ENCODE measurements around the gene GULP1. TPM values are rescaled to one million over a fixed set of nuclear protein-coding genes. Genes with fewer than 3 reads are reported as not detected.

Gene GULP1
- total and polyA plus RNA-seq, 10 of the 15 experiments (the other 5 are each of a cell fraction or from before 2014, with no cell fraction given), result 0.02 to 1.3 (median 0.15) TPM; not detected in 5

- Histone ChIP-seq H3K4me3 (no peak overlapping the region), H3K79me2 (ENCODE audit: control insufficient read depth, insufficient read depth, low read length) (no peaks in the 10 kb centered on the region), H3K9ac (ENCODE audit: control insufficient read depth, insufficient read depth, low read length) (no peak overlapping the region), H3K36me3 (ENCODE audit: control insufficient read depth in 2 of 2, insufficient read depth in 2 of 2, low read length in 1 of 2) (no peaks in the 10 kb centered on the region), H3K27me3 (replicated peaks in 1 of 2; ENCODE audit: control insufficient read depth in 2 of 2, insufficient read depth in 2 of 2, low read length in 1 of 2) (no peaks in the 10 kb centered on the region), H4K20me1 (ENCODE audit: control insufficient read depth, insufficient read depth) (no peaks in the 10 kb centered on the region), H3K4me1 (ENCODE audit: control insufficient read depth, insufficient read depth, low read length) (no peaks in the 10 kb centered on the region), H3K27ac (ENCODE audit: control insufficient read depth, insufficient read depth) (no peak overlapping the region), H2AFZ (ENCODE audit: control insufficient read depth, low read depth, low read length) (no peak overlapping the region), H3K9me3 (replicated peaks; ENCODE audit: control insufficient read depth, insufficient read depth, low read length) (no peaks in the 10 kb centered on the region; the same call in 2 of the 3 replicates), H3K4me2 (ENCODE audit: control insufficient read depth, insufficient read depth) (no peak overlapping the region)
- RAD21 ChIA-PET (ENCODE audit: unreplicated experiment), result no interaction called here
- intact Hi-C loops (cut with micrococcal nuclease; ENCODE audit: unreplicated experiment), result no loop called here
- SMC1A ChIA-PET (ENCODE audit: uncharacterized antibody, unreplicated experiment), result interaction anchor here (1.3 kb wide), 1 partner anchor 466 kb away, joined by 3 read pairs; no protein-coding TSS in a partner anchor
- no peak for TF ChIP-seq BMI1 (IDR thresholded peaks at IDR 0.05; ENCODE audit: borderline replicate concordance)
- DNase-seq (ENCODE audit: low read depth, low spot score) (no peak), FAIRE-seq (no peak), ATAC-seq (no peak)
- 0% methylated on average over 1 of the region's 1 CpG for WGBS (ENCODE audit: insufficient coverage, insufficient replicate concordance, low lambda C conversion rate, missing lambda C conversion rate)
- no TSS peak for BruUV-seq (replicated peaks)
- POLR2A ChIA-PET, result interaction anchor here (0.5 kb wide), 1 partner anchor 1006 kb away, joined by 5 read pairs; no protein-coding TSS in a partner anchor
- CTCF ChIA-PET, result interaction anchor here (1.8 kb wide), 1 partner anchor 465 kb away, joined by 9 read pairs; no protein-coding TSS in a partner anchor
- in situ Hi-C loops (cut with MboI), result no loop called here
Observed at GRCh38 chr2:188518381-188518780, 226.7 kb downstream of the GULP1 start.

- POLR2A ChIA-PET, result no interaction called here
- TF ChIP-seq MTA3 (IDR thresholded peaks at IDR 0.05; ENCODE audit: borderline replicate concordance, low read length), result no peak
- no peak for TF ChIP-seq TBL1XR1 (IDR thresholded peaks at IDR 0.05; ENCODE audit: low read depth, low read length)
- TF ChIP-seq CEBPZ (IDR thresholded peaks at IDR 0.05; ENCODE audit: low read depth, low read length), result no peak
- TF ChIP-seq SREBF2 (IDR thresholded peaks at IDR 0.05; ENCODE audit: low read length), result no peak
- no peak for TF ChIP-seq E2F4 (IDR thresholded peaks at IDR 0.05; ENCODE audit: low read depth, low read length)
- TF ChIP-seq RAD21 (IDR thresholded peaks at IDR 0.05; ENCODE audit: insufficient read depth, low read depth, low read length), result no peak
- no peak for TF ChIP-seq SIX5 (IDR thresholded peaks at IDR 0.05; ENCODE audit: low read depth, low read length, severe bottlenecking)
- no peak for TF ChIP-seq POU2F2 (IDR thresholded peaks at IDR 0.05; ENCODE audit: borderline replicate concordance, low read depth, low read length)
- TF ChIP-seq CBX3 (IDR thresholded peaks at IDR 0.05; ENCODE audit: borderline replicate concordance, low read depth), result no peak
- TF ChIP-seq HDAC6 (IDR thresholded peaks at IDR 0.05; ENCODE audit: unreplicated experiment), result no peak
- TF ChIP-seq BACH1 (IDR thresholded peaks at IDR 0.05; ENCODE audit: borderline replicate concordance), result no peak
Observed at GRCh38 chr2:188519136-188519535, 227.5 kb downstream of the GULP1 start.

More at GRCh38 chr2:188519136-188519535, 227.5 kb downstream of the GULP1 start:
- no peak for DNase-seq (ENCODE audit: low read depth, low spot score)
- Histone ChIP-seq H2AFZ (ENCODE audit: control insufficient read depth, low read depth, low read length) (no peak overlapping the region), H3K4me2 (ENCODE audit: control insufficient read depth, insufficient read depth) (no peak overlapping the region), H3K4me1 (ENCODE audit: control insufficient read depth, insufficient read depth, low read length) (no peaks in the 10 kb centered on the region), H3K27ac (ENCODE audit: control insufficient read depth, insufficient read depth) (no peak overlapping the region), H3K27me3 (replicated peaks in 1 of 2; ENCODE audit: control insufficient read depth in 2 of 2, insufficient read depth in 2 of 2, low read length in 1 of 2) (no peaks in the 10 kb centered on the region), H3K9ac (ENCODE audit: control insufficient read depth, insufficient read depth, low read length) (no peak overlapping the region), H3K36me3 (ENCODE audit: control insufficient read depth in 2 of 2, insufficient read depth in 2 of 2, low read length in 1 of 2) (no peaks in the 10 kb centered on the region), H3K79me2 (ENCODE audit: control insufficient read depth, insufficient read depth, low read length) (no peaks in the 10 kb centered on the region), H3K9me3 (replicated peaks; ENCODE audit: control insufficient read depth, insufficient read depth, low read length) (no peaks in the 10 kb centered on the region; the same call in 2 of the 3 replicates), H3K4me3 (no peak overlapping the region), H4K20me1 (ENCODE audit: control insufficient read depth, insufficient read depth) (no peaks in the 10 kb centered on the region)
- in situ Hi-C loops (cut with MboI) (no loop called here), intact Hi-C loops (cut with micrococcal nuclease; ENCODE audit: unreplicated experiment) (no loop called here)
- RAD21 ChIA-PET (ENCODE audit: unreplicated experiment), result no interaction called here
- CTCF ChIA-PET, result interaction anchor here (1.2 to 1.8 kb wide), 4 partner anchors 11 to 893 kb away, joined by 3 to 9 read pairs (median 4); no protein-coding TSS in a partner anchor
- no peak for FAIRE-seq
- SMC1A ChIA-PET (ENCODE audit: uncharacterized antibody, unreplicated experiment), result interaction anchor here (0.6 to 1.4 kb wide), 4 partner anchors 10 to 1988 kb away, joined by 3 read pairs; no protein-coding TSS in a partner anchor
- ATAC-seq, result no peak
- no TSS peak for BruUV-seq (replicated peaks)
